K562 (cell line): Measurements from ENCODE around the gene ARID3A. TPM values are rescaled to one million over a fixed set of nuclear protein-coding genes. Genes with fewer than 3 reads are reported as not detected.

Experiments
- BMI1 ChIP-seq: fragments of 150-350 bp; IDR thresholded peaks from 2 replicates; pipeline ENCODE4 v1.6.1; 2014; ENCODE audit warnings: low read length
- EHMT2 ChIP-seq: fragments of 450-650 bp; IDR thresholded peaks from 2 replicates; pipeline ENCODE4 v1.6.1; 2018; ENCODE audit warnings: antibody characterized with exemption
- ELF2 ChIP-seq: fragments of 250-450 bp; sonication (Bioruptor Pico); IDR thresholded peaks from 2 replicates; pipeline ENCODE4 v1.5.0; 2021; ENCODE audit warnings: mild to moderate bottlenecking
- FOSL1 ChIP-seq: fragments of 200-800 bp; sonication (Bioruptor generic); conservative IDR thresholded peaks from 2 replicates; pipeline ENCODE4 v1.6.1; 2016; ENCODE audit warnings: missing genetic modification characterization, missing compliant biosample characterization
- IRF1 ChIP-seq: sonication (generic); formaldehyde crosslinking; IDR thresholded peaks from 2 replicates; pipeline ENCODE4 v1.8.0; 2022; ENCODE audit warnings: missing genetic modification reagents, mild to moderate bottlenecking, borderline replicate concordance
- KHSRP ChIP-seq: fragments of 450-650 bp; IDR thresholded peaks from 2 replicates; pipeline ENCODE4 v1.6.1; 2017
- NRF1 ChIP-seq, 2 experiments: fragments of 450-650 bp; IDR thresholded peaks in 1 of 2; conservative IDR thresholded peaks in 1 of 2; 2 replicates each; pipeline ENCODE4 v1.6.1; 2014; ENCODE audit warnings: mild to moderate bottlenecking in 2 of 2
- OTX1 ChIP-seq: fragments of 450-650 bp; formaldehyde crosslinking; IDR thresholded peaks from 2 replicates; pipeline ENCODE4 v1.4.0; 2022; ENCODE audit warnings: mild to moderate bottlenecking
- PHF21A ChIP-seq: fragments of 450-650 bp; IDR thresholded peaks from 2 replicates; pipeline ENCODE4 v1.6.1; 2017; ENCODE audit warnings: low read depth, borderline replicate concordance
- POLR3G ChIP-seq: IDR thresholded peaks from 2 replicates; pipeline ENCODE4 v1.6.1; 2011; ENCODE audit not compliant: insufficient read length, insufficient replicate concordance; ENCODE audit errors: extremely low read depth
- SIN3A ChIP-seq, 2 experiments: fragments of 150-350 bp in 1 of 2; IDR thresholded peaks; 2 replicates each; pipeline ENCODE4 v1.6.1; 2011 to 2016; ENCODE audit warnings: borderline replicate concordance in 2 of 2, low read depth in 2 of 2, low read length in 2 of 2, mild to moderate bottlenecking in 2 of 2, moderate library complexity in 2 of 2; ENCODE audit not compliant: control insufficient read depth in 1 of 2
- ZNF124 ChIP-seq: sonication (generic); formaldehyde crosslinking; IDR thresholded peaks from 2 replicates; pipeline ENCODE4 v1.8.1; 2022; ENCODE audit warnings: missing genetic modification reagents
- ZNF239 ChIP-seq: fragments of 250-450 bp; sonication (Bioruptor Pico); IDR thresholded peaks from 2 replicates; pipeline ENCODE4 v1.4.0; 2020; ENCODE audit warnings: mild to moderate bottlenecking
- ZNF444 ChIP-seq: fragments of 250-450 bp; sonication (Bioruptor Pico); IDR thresholded peaks from 2 replicates; pipeline ENCODE4 v1.4.0; 2020; ENCODE audit warnings: mild to moderate bottlenecking, moderate library complexity
- ZNF77 ChIP-seq: fragments of 250-450 bp; sonication (Bioruptor Pico); IDR thresholded peaks from 2 replicates; pipeline ENCODE4 v1.5.0; 2020
- polyA plus RNA-seq, 8 experiments: library from polyadenylated mRNA; depleted of rRNA in 4 of 8; stranded (reverse) in 5 of 8; unstranded in 3 of 8; fragments of >200 nt; fragmentation: Nextera tagmentation in 2 of 8; fragmentation: Illumina TruSeq in 1 of 8; extraction: Ambion mirVana in 2 of 8; extraction: Trizol in 1 of 8; gene quantifications; 2 replicates each; pipeline versions ENCODE4 v1.2.1 to v1.2.3, GENCODE V29; 2011 to 2014; ENCODE audit warnings: inconsistent platforms in 1 of 8, missing spikeins in 1 of 8
- total RNA-seq, 7 experiments: library from RNA; depleted of rRNA in 6 of 7; stranded (reverse); fragments of >200 nt in 6 of 7; fragmentation: Illumina TruSeq in 2 of 7; extraction: Trizol in 2 of 7; gene quantifications; 2 replicates each; pipeline versions ENCODE4 v1.2.1 to v1.2.3, GENCODE V29; 2011 to 2021; ENCODE audit warnings: low replicate concordance in 1 of 7
- TF ChIP-seq, protein P1 (sequence below): fragments of 250-450 bp; sonication (Bioruptor Pico); IDR thresholded peaks from 2 replicates; pipeline ENCODE4 v1.5.0; 2021; ENCODE audit warnings: mild to moderate bottlenecking, borderline replicate concordance
- TF ChIP-seq, protein P2 (sequence below): fragments of 200-800 bp; sonication (Bioruptor generic); IDR thresholded peaks from 2 replicates; pipeline ENCODE4 v1.6.1; 2017; ENCODE audit warnings: missing genetic modification characterization, missing compliant biosample characterization
- TF ChIP-seq, protein P3 (sequence below), 2 experiments: fragments of 200-800 bp in 1 of 2; sonication (Bioruptor generic) in 1 of 2; sonication (generic) in 1 of 2; formaldehyde crosslinking in 1 of 2; IDR thresholded peaks in 1 of 2; conservative IDR thresholded peaks in 1 of 2; 2 replicates each; pipeline versions ENCODE4 v1.5.0 to v1.6.1; 2016 to 2020; ENCODE audit warnings: missing compliant biosample characterization in 1 of 2, missing genetic modification characterization in 1 of 2, missing genetic modification reagents in 1 of 2
- TF ChIP-seq, protein P4 (sequence below): sonication (generic); formaldehyde crosslinking; IDR thresholded peaks from 2 replicates; pipeline ENCODE4 v1.4.0; 2020; ENCODE audit warnings: mild to moderate bottlenecking, missing genetic modification reagents

The ARID3A gene
- total and polyA plus RNA-seq, 9 of the 15 experiments (the other 6 are each of a cell fraction or from before 2014, with no cell fraction given), result 1.4 to 118 (median 31.2) TPM

DNA sequence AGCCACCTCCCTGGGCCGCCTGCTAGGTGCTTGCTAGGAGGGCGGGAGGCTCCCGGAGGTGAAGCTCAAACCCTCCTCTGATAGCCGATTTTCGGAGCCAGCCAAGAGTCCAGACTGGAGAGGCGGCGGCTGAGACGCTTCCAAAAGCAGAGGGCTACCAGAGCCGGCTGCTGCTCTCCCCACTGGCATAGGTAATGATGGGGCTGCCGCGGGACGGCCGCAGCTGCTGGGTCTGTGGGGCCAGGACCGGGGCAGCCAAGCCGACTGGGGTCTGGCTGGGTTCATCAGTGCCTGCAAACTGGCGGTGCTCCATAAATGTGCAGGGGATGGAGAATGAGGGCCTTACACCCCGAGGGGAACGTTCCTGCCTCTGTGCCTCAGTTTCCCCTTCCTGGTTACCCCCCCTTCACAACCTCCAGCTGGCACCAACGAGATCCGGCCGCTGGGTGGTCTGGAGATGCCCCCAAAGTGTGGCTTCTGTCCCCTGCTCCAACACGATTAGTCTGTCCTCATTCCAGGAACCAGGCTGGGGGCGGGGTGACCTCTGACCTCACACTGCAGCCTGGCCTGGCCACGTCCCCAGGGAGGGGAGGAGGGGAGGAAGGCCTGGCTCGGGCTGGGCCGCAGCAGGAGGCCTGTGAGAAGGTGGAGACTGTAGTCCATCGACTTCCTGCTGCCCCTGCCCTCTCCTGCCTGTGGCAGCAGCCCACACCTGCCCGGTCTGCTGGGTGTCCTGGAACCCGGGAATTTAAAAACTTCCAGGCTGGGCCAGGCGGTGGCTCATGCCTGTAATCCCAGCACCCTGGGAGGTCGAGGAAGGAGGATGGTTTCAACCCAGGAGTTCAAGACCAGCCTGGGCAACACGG lies 54.5 kb downstream of the ARID3A start (continued):
- TF ChIP-seq, protein P1, sequence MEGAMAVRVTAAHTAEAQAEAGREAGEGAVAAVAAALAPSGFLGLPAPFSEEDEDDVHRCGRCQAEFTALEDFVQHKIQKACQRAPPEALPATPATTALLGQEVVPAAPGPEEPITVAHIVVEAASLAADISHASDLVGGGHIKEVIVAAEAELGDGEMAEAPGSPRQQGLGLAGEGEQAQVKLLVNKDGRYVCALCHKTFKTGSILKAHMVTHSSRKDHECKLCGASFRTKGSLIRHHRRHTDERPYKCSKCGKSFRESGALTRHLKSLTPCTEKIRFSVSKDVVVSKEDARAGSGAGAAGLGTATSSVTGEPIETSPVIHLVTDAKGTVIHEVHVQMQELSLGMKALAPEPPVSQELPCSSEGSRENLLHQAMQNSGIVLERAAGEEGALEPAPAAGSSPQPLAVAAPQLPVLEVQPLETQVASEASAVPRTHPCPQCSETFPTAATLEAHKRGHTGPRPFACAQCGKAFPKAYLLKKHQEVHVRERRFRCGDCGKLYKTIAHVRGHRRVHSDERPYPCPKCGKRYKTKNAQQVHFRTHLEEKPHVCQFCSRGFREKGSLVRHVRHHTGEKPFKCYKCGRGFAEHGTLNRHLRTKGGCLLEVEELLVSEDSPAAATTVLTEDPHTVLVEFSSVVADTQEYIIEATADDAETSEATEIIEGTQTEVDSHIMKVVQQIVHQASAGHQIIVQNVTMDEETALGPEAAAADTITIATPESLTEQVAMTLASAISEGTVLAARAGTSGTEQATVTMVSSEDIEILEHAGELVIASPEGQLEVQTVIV (CRISPR knock-in tag), result no peak
- TF ChIP-seq ZNF444, result no peak
- no peak for TF ChIP-seq EHMT2
- no peak for TF ChIP-seq POLR3G
- 0 out of 2 replicates have a peak, but pooled peaks have one; percentile 16 for TF ChIP-seq ZNF124 (CRISPR knock-in tag)
- TF ChIP-seq ZNF77 (CRISPR knock-in tag), result no peak
- no peak; a peak in 1 of 4 replicates for TF ChIP-seq SIN3A (IDR thresholded peaks at IDR 0.05; ENCODE audit: borderline replicate concordance in 2 of 2, control insufficient read depth in 1 of 2, low read depth in 2 of 2, low read length in 2 of 2)
- no peak for TF ChIP-seq ELF2
- TF ChIP-seq, protein P2, sequence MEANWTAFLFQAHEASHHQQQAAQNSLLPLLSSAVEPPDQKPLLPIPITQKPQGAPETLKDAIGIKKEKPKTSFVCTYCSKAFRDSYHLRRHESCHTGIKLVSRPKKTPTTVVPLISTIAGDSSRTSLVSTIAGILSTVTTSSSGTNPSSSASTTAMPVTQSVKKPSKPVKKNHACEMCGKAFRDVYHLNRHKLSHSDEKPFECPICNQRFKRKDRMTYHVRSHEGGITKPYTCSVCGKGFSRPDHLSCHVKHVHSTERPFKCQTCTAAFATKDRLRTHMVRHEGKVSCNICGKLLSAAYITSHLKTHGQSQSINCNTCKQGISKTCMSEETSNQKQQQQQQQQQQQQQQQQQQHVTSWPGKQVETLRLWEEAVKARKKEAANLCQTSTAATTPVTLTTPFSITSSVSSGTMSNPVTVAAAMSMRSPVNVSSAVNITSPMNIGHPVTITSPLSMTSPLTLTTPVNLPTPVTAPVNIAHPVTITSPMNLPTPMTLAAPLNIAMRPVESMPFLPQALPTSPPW (CRISPR knock-in tag), result peak; percentile 79
- TF ChIP-seq, protein P3, sequence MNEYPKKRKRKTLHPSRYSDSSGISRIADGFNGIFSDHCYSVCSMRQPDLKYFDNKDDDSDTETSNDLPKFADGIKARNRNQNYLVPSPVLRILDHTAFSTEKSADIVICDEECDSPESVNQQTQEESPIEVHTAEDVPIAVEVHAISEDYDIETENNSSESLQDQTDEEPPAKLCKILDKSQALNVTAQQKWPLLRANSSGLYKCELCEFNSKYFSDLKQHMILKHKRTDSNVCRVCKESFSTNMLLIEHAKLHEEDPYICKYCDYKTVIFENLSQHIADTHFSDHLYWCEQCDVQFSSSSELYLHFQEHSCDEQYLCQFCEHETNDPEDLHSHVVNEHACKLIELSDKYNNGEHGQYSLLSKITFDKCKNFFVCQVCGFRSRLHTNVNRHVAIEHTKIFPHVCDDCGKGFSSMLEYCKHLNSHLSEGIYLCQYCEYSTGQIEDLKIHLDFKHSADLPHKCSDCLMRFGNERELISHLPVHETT (CRISPR knock-in tag; conservative IDR thresholded peaks at IDR 0.05 in 1 of 2, IDR thresholded peaks at IDR 0.05 in 1 of 2), result no peak; a peak in 1 of 4 replicates
- no peak for TF ChIP-seq FOSL1 (tag)
- peak; percentile 19 to 39; a peak in 2 of 4 replicates for TF ChIP-seq NRF1 (conservative IDR thresholded peaks at IDR 0.05 in 1 of 2, IDR thresholded peaks at IDR 0.05 in 1 of 2)
- no peak for TF ChIP-seq IRF1
- no peak for TF ChIP-seq OTX1 (CRISPR knock-in tag)
- TF ChIP-seq, protein P4, sequence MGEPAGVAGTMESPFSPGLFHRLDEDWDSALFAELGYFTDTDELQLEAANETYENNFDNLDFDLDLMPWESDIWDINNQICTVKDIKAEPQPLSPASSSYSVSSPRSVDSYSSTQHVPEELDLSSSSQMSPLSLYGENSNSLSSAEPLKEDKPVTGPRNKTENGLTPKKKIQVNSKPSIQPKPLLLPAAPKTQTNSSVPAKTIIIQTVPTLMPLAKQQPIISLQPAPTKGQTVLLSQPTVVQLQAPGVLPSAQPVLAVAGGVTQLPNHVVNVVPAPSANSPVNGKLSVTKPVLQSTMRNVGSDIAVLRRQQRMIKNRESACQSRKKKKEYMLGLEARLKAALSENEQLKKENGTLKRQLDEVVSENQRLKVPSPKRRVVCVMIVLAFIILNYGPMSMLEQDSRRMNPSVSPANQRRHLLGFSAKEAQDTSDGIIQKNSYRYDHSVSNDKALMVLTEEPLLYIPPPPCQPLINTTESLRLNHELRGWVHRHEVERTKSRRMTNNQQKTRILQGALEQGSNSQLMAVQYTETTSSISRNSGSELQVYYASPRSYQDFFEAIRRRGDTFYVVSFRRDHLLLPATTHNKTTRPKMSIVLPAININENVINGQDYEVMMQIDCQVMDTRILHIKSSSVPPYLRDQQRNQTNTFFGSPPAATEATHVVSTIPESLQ, result no peak
- TF ChIP-seq BMI1, result no peak
- TF ChIP-seq KHSRP, result no peak
- 0 out of 2 replicates have a peak, but pooled peaks have one; percentile 56 for TF ChIP-seq PHF21A
- peak; percentile 17; the same call in 1 of the 2 replicates for TF ChIP-seq ZNF239 (CRISPR knock-in tag)
